GM23338 (cell line): Measurements from ENCODE around the gene UBAC2. TPM values are rescaled to one million over a fixed set of nuclear protein-coding genes. Genes with fewer than 3 reads are reported as not detected.

ENCODE experiments used
- ATAC-seq: fragments of 200-7000 bp; cut with Tn5 transposase; 3 replicates; pipeline ENCODE4 v1.9.1; 2020
- DNase-seq: peaks from one replicate; pipeline ENCODE4 v3.0.0-alpha.2; 2015; ENCODE audit warnings: low spot score
- H2AFZ ChIP-seq: fragments of 200-600 bp; sonication (generic); 2 replicates; pipeline ENCODE4 v1.8.0; 2016; ENCODE audit warnings: antibody characterized with exemption, mild to moderate bottlenecking, moderate library complexity
- H3F3A ChIP-seq: fragments of 200-600 bp; sonication (generic); replicated peaks from 2 replicates; pipeline ENCODE4 v1.8.0; 2017; ENCODE audit warnings: antibody characterized with exemption, mixed run types, low read depth
- H3K27ac ChIP-seq: fragments of 200-600 bp; sonication (generic); 2 replicates; pipeline ENCODE4 v1.6.1; 2016; ENCODE audit warnings: low read depth
- H3K27me3 ChIP-seq: fragments of 200-600 bp; sonication (generic); 2 replicates; pipeline ENCODE4 v1.8.0; 2016; ENCODE audit warnings: mild to moderate bottlenecking, mixed run types, moderate library complexity; ENCODE audit not compliant: insufficient read depth
- H3K36me3 ChIP-seq: fragments of 200-600 bp; sonication (generic); 2 replicates; pipeline ENCODE4 v1.8.0; 2016; ENCODE audit warnings: mild to moderate bottlenecking; ENCODE audit not compliant: insufficient read depth
- H3K4me1 ChIP-seq: fragments of 200-600 bp; sonication (generic); 2 replicates; pipeline ENCODE4 v1.8.0; 2016; ENCODE audit warnings: mild to moderate bottlenecking, moderate library complexity; ENCODE audit not compliant: insufficient read depth
- H3K4me2 ChIP-seq: fragments of 200-600 bp; sonication (generic); 2 replicates; pipeline ENCODE4 v1.7.1; 2017; ENCODE audit warnings: mixed run types
- H3K4me3 ChIP-seq: fragments of 200-600 bp; sonication (generic); 2 replicates; pipeline ENCODE4 v1.6.1; 2016; ENCODE audit warnings: mixed run types
- H3K79me2 ChIP-seq: fragments of 200-600 bp; sonication (generic); replicated peaks from 2 replicates; pipeline ENCODE4 v1.8.0; 2017; ENCODE audit warnings: mild to moderate bottlenecking; ENCODE audit not compliant: insufficient read depth
- H3K9me2 ChIP-seq: fragments of 200-600 bp; sonication (generic); 2 replicates; pipeline ENCODE4 v1.8.0; 2017; ENCODE audit not compliant: insufficient read depth
- H4K20me1 ChIP-seq: fragments of 200-600 bp; sonication (generic); replicated peaks from 2 replicates; pipeline ENCODE4 v1.8.0; 2017; ENCODE audit warnings: mild to moderate bottlenecking; ENCODE audit not compliant: insufficient read depth
- H3K27ac Mint-ChIP-seq: 2 replicates; pipeline ENCODE4 v1.8.0; 2020; ENCODE audit warnings: inconsistent platforms, mild to moderate bottlenecking, moderate library complexity, mixed read lengths
- H3K27me3 Mint-ChIP-seq: 3 replicates; pipeline ENCODE4 v1.8.0; 2022; ENCODE audit warnings: low read depth, mild to moderate bottlenecking, moderate library complexity, mixed read lengths, inconsistent platforms; ENCODE audit not compliant: insufficient read depth, poor library complexity
- H3K36me3 Mint-ChIP-seq: 3 replicates; pipeline ENCODE4 v1.8.0; 2021; ENCODE audit warnings: low read depth, mild to moderate bottlenecking, inconsistent platforms, moderate library complexity, mixed read lengths
- H3K4me1 Mint-ChIP-seq: 3 replicates; pipeline ENCODE4 v1.8.0; 2020; ENCODE audit warnings: mild to moderate bottlenecking, inconsistent platforms, mixed read lengths
- H3K4me3 Mint-ChIP-seq: 3 replicates; pipeline ENCODE4 v1.8.0; 2021; ENCODE audit warnings: moderate library complexity, mild to moderate bottlenecking, inconsistent platforms, mixed read lengths
- H3K9me3 Mint-ChIP-seq: 3 replicates; pipeline ENCODE4 v1.8.0; 2020; ENCODE audit warnings: moderate library complexity, mild to moderate bottlenecking, inconsistent platforms, mixed read lengths
- CREB1 ChIP-seq: fragments of 250-450 bp; sonication (Bioruptor Pico); IDR thresholded peaks from 2 replicates; pipeline ENCODE4 v1.5.0; 2020; ENCODE audit warnings: low read depth, mild to moderate bottlenecking, moderate library complexity
- EZH2phosphoT487 ChIP-seq: fragments of 200-600 bp; sonication (generic); IDR thresholded peaks from one replicate; pipeline ENCODE4 v1.8.1; 2018; ENCODE audit warnings: antibody characterized with exemption; ENCODE audit not compliant: unreplicated experiment
- JUNB ChIP-seq: IDR thresholded peaks from one replicate; pipeline ENCODE4 v1.6.1; 2016; ENCODE audit warnings: antibody characterized with exemption; ENCODE audit not compliant: unreplicated experiment
- NANOG ChIP-seq: IDR thresholded peaks from 2 replicates; pipeline ENCODE4 v1.6.1; 2016; ENCODE audit warnings: antibody characterized with exemption, borderline replicate concordance
- POLR2AphosphoS5 ChIP-seq: IDR thresholded peaks from 2 replicates; pipeline ENCODE4 v1.6.1; 2016; ENCODE audit warnings: antibody characterized with exemption, low read depth
- STAT1 ChIP-seq: IDR thresholded peaks from one replicate; pipeline ENCODE4 v1.6.1; 2016; ENCODE audit warnings: antibody characterized with exemption; ENCODE audit not compliant: unreplicated experiment
- ZNF331 ChIP-seq: fragments of 250-450 bp; sonication (Bioruptor Pico); IDR thresholded peaks from 2 replicates; pipeline ENCODE4 v1.5.0; 2020; ENCODE audit warnings: low read depth, mild to moderate bottlenecking, moderate library complexity
- polyA plus RNA-seq: library from polyadenylated mRNA; unstranded; fragments of >200 nt; fragmentation: Nextera tagmentation; extraction: Ambion mirVana; gene quantifications from 2 replicates; pipeline ENCODE4 v1.2.1, GENCODE V29; 2016
- total RNA-seq: library from RNA; depleted of rRNA; stranded (reverse); fragments of >200 nt; shearing (Covaris generic); gene quantifications from 2 replicates; pipeline ENCODE4 v1.2.3, GENCODE V29; 2014
- TF ChIP-seq, protein P1 (sequence below), 2 experiments: fragments of 200-600 bp in 1 of 2; sonication (generic) in 1 of 2; conservative IDR thresholded peaks; 2 replicates each; pipeline versions ENCODE4 v1.5.1 to v1.6.1; 2016 to 2017; ENCODE audit warnings: antibody characterized with exemption in 2 of 2, low read depth in 2 of 2, mild to moderate bottlenecking in 2 of 2, moderate library complexity in 1 of 2
- TF ChIP-seq, protein P2 (sequence below): IDR thresholded peaks from 2 replicates; pipeline ENCODE4 v1.6.1; 2016; ENCODE audit warnings: antibody characterized with exemption
- TF ChIP-seq, protein P3 (sequence below): fragments of 250-450 bp; sonication (Bioruptor Pico); IDR thresholded peaks from 2 replicates; pipeline ENCODE4 v1.5.0; 2020; ENCODE audit warnings: mild to moderate bottlenecking, moderate library complexity

The UBAC2 gene
- total and polyA plus RNA-seq, 2 experiments from 2014 or later: 37.9 to 76.9 TPM

DNA sequence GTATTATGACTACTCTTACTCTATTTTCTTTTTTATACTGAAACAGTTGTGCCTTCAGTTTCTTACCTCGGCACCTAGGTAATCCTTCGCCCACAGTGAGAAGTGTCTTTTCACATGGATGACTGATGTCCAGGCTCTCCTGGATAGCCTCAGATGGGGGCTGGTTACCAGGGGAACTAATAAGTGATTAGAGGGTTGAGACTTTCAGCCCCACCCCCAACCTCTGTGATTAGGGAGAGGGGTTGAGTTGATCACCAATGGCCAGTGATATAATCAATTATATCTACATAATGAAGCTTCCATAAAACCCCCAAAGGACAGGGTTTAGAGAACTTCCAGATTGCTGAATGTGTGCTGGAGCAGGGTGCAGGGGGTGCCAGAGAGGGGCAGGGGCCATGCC lies 149.5 kb downstream of the UBAC2 start:
- Mint-ChIP-seq H3K9me3 (no peaks in the 10 kb centered on the region), H3K4me3 (no peak overlapping the region), H3K4me1 (no peaks in the 10 kb centered on the region), H3K27me3 (peaks cover 3% of the 10 kb centered on the region), H3K36me3 (peaks cover 12% of the 10 kb centered on the region), H3K27ac (no peak overlapping the region)
- H4K20me1 ChIP-seq: no peaks in the 10 kb centered on the region; the same call in none of the 2 replicates
- DNase-seq (no peak), ATAC-seq (no peak)
- TF ChIP-seq CREB1 (CRISPR knock-in tag) (no peak), ZNF331 (CRISPR knock-in tag) (no peak), STAT1 (no peak), EZH2phosphoT487 (no peak), NANOG (no peak), JUNB (no peak)
- TF ChIP-seq, protein P1, sequence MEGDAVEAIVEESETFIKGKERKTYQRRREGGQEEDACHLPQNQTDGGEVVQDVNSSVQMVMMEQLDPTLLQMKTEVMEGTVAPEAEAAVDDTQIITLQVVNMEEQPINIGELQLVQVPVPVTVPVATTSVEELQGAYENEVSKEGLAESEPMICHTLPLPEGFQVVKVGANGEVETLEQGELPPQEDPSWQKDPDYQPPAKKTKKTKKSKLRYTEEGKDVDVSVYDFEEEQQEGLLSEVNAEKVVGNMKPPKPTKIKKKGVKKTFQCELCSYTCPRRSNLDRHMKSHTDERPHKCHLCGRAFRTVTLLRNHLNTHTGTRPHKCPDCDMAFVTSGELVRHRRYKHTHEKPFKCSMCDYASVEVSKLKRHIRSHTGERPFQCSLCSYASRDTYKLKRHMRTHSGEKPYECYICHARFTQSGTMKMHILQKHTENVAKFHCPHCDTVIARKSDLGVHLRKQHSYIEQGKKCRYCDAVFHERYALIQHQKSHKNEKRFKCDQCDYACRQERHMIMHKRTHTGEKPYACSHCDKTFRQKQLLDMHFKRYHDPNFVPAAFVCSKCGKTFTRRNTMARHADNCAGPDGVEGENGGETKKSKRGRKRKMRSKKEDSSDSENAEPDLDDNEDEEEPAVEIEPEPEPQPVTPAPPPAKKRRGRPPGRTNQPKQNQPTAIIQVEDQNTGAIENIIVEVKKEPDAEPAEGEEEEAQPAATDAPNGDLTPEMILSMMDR (conservative IDR thresholded peaks at IDR 0.05; ENCODE audit: low read depth in 2 of 2): no peak
- no peaks in the 10 kb centered on the region for H3K27me3 ChIP-seq
- H3K9me2 ChIP-seq: no peaks in the 10 kb centered on the region
- no peak overlapping the region for H3K4me2 ChIP-seq
- no peak overlapping the region for H2AFZ ChIP-seq
- H3K4me3 ChIP-seq: no peak overlapping the region
- H3K4me1 ChIP-seq: no peaks in the 10 kb centered on the region
- no peaks in the 10 kb centered on the region for H3F3A ChIP-seq
- no peaks in the 10 kb centered on the region for H3K79me2 ChIP-seq
- H3K36me3 ChIP-seq: no peaks in the 10 kb centered on the region; the same call in 1 of the 2 replicates
- no peak overlapping the region for H3K27ac ChIP-seq

DNA sequence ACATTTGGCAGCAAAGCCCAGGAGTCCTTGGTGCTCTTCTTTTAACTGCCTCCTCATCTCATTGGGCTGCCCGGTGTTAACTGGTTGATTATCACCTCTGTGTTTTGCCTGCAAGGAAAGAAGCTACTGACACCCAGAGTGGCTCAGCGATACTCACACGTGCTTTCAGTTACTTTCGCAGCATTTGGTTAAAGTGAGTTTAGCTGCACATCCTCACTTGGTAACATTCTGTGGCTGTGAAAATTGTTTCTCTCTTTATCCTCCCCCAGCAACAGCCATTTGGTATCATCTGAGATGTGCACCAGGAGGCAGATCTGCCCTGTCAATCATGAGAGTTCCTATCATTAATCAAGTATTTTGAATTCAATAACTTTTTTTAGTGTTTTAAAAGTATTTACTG lies 151.1 kb downstream of the UBAC2 start:
- ATAC-seq (no peak), DNase-seq (no peak)
- Histone ChIP-seq H3K4me3 (no peak overlapping the region), H3K79me2 (no peaks in the 10 kb centered on the region), H3K9me2 (no peaks in the 10 kb centered on the region), H3K27me3 (no peaks in the 10 kb centered on the region), H3K4me1 (no peaks in the 10 kb centered on the region), H3K4me2 (no peak overlapping the region), H2AFZ (no peak overlapping the region), H3F3A (no peaks in the 10 kb centered on the region), H3K36me3 (no peaks in the 10 kb centered on the region; the same call in 1 of the 2 replicates), H4K20me1 (peaks cover 1% of the 10 kb centered on the region), H3K27ac (no peak overlapping the region)
- H3K27me3 Mint-ChIP-seq: peaks cover 5% of the 10 kb centered on the region
- no peak overlapping the region for H3K4me3 Mint-ChIP-seq
- no peaks in the 10 kb centered on the region for H3K9me3 Mint-ChIP-seq
- H3K4me1 Mint-ChIP-seq: no peaks in the 10 kb centered on the region
- H3K36me3 Mint-ChIP-seq: peaks cover 7% of the 10 kb centered on the region; the same call in 2 of the 3 replicates
- H3K27ac Mint-ChIP-seq: no peak overlapping the region
- TF ChIP-seq, protein P2, sequence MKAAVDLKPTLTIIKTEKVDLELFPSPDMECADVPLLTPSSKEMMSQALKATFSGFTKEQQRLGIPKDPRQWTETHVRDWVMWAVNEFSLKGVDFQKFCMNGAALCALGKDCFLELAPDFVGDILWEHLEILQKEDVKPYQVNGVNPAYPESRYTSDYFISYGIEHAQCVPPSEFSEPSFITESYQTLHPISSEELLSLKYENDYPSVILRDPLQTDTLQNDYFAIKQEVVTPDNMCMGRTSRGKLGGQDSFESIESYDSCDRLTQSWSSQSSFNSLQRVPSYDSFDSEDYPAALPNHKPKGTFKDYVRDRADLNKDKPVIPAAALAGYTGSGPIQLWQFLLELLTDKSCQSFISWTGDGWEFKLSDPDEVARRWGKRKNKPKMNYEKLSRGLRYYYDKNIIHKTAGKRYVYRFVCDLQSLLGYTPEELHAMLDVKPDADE: no peak
- TF ChIP-seq POLR2AphosphoS5: no peak
- TF ChIP-seq, protein P1 (conservative IDR thresholded peaks at IDR 0.05; ENCODE audit: low read depth in 2 of 2): no peak
- TF ChIP-seq STAT1: no peak
- TF ChIP-seq, protein P3, sequence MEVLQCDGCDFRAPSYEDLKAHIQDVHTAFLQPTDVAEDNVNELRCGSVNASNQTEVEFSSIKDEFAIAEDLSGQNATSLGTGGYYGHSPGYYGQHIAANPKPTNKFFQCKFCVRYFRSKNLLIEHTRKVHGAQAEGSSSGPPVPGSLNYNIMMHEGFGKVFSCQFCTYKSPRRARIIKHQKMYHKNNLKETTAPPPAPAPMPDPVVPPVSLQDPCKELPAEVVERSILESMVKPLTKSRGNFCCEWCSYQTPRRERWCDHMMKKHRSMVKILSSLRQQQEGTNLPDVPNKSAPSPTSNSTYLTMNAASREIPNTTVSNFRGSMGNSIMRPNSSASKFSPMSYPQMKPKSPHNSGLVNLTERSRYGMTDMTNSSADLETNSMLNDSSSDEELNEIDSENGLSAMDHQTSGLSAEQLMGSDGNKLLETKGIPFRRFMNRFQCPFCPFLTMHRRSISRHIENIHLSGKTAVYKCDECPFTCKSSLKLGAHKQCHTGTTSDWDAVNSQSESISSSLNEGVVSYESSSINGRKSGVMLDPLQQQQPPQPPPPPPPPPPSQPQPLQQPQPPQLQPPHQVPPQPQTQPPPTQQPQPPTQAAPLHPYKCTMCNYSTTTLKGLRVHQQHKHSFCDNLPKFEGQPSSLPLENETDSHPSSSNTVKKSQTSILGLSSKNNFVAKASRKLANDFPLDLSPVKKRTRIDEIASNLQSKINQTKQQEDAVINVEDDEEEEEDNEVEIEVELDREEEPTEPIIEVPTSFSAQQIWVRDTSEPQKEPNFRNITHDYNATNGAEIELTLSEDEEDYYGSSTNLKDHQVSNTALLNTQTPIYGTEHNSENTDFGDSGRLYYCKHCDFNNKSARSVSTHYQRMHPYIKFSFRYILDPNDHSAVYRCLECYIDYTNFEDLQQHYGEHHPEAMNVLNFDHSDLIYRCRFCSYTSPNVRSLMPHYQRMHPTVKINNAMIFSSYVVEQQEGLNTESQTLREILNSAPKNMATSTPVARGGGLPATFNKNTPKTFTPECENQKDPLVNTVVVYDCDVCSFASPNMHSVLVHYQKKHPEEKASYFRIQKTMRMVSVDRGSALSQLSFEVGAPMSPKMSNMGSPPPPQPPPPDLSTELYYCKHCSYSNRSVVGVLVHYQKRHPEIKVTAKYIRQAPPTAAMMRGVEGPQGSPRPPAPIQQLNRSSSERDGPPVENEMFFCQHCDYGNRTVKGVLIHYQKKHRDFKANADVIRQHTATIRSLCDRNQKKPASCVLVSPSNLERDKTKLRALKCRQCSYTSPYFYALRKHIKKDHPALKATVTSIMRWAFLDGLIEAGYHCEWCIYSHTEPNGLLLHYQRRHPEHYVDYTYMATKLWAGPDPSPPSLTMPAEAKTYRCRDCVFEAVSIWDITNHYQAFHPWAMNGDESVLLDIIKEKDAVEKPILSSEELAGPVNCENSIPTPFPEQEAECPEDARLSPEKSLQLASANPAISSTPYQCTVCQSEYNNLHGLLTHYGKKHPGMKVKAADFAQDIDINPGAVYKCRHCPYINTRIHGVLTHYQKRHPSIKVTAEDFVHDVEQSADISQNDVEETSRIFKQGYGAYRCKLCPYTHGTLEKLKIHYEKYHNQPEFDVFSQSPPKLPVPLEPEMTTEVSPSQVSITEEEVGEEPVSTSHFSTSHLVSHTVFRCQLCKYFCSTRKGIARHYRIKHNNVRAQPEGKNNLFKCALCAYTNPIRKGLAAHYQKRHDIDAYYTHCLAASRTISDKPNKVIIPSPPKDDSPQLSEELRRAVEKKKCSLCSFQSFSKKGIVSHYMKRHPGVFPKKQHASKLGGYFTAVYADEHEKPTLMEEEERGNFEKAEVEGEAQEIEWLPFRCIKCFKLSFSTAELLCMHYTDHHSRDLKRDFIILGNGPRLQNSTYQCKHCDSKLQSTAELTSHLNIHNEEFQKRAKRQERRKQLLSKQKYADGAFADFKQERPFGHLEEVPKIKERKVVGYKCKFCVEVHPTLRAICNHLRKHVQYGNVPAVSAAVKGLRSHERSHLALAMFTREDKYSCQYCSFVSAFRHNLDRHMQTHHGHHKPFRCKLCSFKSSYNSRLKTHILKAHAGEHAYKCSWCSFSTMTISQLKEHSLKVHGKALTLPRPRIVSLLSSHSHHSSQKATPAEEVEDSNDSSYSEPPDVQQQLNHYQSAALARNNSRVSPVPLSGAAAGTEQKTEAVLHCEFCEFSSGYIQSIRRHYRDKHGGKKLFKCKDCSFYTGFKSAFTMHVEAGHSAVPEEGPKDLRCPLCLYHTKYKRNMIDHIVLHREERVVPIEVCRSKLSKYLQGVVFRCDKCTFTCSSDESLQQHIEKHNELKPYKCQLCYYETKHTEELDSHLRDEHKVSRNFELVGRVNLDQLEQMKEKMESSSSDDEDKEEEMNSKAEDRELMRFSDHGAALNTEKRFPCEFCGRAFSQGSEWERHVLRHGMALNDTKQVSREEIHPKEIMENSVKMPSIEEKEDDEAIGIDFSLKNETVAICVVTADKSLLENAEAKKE (CRISPR knock-in tag): no peak
